22Rv1 (cell line): ENCODE data around the gene TIMM44.

Experiments
- H3K27ac ChIP-seq: fragments of 450-650 bp; 2 replicates; pipeline ENCODE4 v1.5.1; 2017
- ZFX ChIP-seq: fragments of 450-650 bp; IDR thresholded peaks from 2 replicates; pipeline ENCODE4 v1.6.1; 2017; ENCODE audit warnings: antibody characterized with exemption, borderline replicate concordance
- TF ChIP-seq, protein P1 (sequence below): fragments of 450-650 bp; IDR thresholded peaks from 2 replicates; pipeline ENCODE4 v1.5.1; 2017; ENCODE audit warnings: mild to moderate bottlenecking

The TIMM44 gene

DNA sequence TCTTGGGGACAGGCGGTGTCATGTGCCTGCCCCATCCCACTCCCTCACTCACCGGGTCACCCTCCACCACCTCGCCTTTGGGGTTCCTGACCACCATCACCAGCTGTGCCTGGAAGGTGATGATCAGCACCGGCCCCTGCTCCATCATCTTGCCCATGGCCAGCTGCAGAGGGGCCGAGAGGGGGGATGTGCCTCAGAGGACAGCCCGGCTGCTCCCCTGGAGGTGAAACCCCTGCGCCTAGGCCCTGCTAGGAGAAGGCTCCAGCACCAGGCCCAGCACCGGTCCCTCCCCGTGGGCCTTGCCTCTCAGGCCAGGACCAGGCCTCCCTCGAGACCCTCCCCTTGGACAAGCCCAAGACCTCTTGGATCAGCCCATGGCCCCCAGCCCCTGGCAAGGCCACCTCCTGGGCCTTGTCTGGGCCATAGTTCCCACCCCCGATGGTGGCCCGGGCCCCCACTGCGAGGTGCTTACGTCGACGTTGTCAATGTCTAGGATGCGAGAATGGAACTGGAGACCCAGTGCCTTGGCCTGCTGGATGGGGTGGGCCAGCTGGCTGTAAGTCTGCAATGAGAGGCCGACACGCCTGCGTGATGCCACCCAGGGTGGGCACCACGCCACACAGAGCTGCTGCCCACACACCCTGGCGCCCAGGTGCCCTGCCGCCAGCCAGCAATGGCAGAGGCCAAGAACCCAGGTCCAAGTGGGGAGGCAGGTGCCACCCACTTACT lies 15.7 kb downstream of the TIMM44 start:
- TF ChIP-seq, protein P1, sequence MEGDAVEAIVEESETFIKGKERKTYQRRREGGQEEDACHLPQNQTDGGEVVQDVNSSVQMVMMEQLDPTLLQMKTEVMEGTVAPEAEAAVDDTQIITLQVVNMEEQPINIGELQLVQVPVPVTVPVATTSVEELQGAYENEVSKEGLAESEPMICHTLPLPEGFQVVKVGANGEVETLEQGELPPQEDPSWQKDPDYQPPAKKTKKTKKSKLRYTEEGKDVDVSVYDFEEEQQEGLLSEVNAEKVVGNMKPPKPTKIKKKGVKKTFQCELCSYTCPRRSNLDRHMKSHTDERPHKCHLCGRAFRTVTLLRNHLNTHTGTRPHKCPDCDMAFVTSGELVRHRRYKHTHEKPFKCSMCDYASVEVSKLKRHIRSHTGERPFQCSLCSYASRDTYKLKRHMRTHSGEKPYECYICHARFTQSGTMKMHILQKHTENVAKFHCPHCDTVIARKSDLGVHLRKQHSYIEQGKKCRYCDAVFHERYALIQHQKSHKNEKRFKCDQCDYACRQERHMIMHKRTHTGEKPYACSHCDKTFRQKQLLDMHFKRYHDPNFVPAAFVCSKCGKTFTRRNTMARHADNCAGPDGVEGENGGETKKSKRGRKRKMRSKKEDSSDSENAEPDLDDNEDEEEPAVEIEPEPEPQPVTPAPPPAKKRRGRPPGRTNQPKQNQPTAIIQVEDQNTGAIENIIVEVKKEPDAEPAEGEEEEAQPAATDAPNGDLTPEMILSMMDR: no peak
- TF ChIP-seq ZFX: no peak
- H3K27ac ChIP-seq: peak overlapping the region; percentile 97

DNA sequence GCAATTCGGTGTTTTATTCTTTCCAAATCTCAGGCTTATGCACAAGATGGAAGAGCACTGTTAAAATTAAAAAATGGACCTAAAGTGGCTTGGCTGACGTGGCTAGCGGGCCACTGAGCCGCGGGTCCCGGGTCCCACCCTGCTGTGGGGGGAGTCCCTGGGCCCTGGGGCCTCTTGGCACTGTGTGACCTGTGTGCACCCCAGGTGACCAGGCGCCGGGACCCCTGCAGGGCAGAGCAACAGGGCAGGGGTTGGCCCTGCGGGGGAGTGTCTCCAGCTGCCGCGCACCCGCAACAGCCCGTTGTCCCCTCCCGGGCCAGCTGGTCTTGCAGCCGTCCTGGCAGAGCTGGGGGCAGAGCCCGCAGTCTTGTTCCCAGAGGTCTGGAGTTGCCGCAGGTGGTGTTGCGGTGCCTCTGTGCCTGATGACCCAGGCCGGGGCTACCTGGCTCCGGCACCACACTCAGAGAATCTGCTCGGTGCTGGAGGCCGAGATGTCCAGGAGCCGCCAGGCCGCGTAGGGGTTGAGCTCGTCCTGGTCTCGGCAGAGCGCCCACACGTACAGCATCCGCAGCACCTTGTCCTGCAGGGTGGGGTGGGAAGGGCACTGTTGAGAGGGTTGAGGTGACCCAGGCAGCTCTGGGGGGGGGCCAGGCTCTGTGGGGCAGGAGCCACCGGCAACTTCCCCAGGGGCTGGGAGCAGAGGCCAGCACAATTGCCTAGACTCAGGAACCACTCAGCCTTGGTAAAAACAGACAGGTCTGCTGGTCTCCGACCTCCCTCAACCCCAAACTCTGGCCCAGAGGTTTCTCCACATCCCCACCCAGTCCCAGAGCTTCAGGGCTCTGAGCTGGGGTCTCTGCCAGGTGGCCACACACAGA lies 16.5 kb downstream of the TIMM44 start:
- peak overlapping the region; percentile 97 for H3K27ac ChIP-seq

DNA sequence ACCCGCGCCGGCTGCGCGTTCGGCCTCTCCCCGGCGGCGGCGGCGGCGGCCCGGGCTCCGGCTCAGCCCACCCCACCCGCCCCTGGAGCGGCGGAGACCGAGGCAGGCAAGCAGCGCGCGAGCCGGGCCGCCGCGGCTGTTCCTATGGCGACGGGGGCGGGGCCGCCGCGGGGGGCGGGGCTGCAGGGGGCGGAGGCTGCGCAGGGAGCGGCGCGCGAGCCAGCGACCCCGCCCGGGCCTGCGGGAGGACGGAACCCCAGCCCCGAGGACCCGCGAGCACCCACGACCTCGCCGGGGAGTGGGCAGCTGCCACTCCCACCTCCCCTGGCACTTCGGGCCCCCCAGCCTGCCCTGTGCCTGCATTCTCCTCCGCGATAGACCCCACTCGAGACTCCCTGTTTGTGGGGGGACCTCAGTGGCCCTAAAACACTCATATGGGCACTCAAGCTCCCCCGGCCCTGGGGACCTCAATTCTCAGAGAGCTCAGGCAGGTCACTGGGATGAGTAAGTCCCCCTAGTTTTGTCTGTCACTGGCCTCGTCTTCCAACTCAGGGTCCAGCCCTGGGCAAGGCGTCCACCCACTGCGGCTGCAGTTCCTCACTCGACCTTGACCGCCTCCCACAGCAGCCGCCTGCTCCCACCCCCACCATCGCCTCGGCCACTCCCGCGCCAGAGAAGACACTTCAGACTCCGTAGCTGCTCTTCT lies 17.3 kb downstream of the TIMM44 start, which contains the start of gene CTXN1:
TSS of gene CTXN1 (minus strand) at position 115 of the 706 bp plus-strand sequence. CDS start 597 bp downstream, outside the sequence.
- H3K27ac ChIP-seq: peak within 1 kb of the TSS; percentile 97
- TF ChIP-seq, protein P1: no peak

More for the DNA sequence above, 16.5 kb downstream of the TIMM44 start:
- TF ChIP-seq ZFX: no peak
- TF ChIP-seq, protein P1: no peak

DNA sequence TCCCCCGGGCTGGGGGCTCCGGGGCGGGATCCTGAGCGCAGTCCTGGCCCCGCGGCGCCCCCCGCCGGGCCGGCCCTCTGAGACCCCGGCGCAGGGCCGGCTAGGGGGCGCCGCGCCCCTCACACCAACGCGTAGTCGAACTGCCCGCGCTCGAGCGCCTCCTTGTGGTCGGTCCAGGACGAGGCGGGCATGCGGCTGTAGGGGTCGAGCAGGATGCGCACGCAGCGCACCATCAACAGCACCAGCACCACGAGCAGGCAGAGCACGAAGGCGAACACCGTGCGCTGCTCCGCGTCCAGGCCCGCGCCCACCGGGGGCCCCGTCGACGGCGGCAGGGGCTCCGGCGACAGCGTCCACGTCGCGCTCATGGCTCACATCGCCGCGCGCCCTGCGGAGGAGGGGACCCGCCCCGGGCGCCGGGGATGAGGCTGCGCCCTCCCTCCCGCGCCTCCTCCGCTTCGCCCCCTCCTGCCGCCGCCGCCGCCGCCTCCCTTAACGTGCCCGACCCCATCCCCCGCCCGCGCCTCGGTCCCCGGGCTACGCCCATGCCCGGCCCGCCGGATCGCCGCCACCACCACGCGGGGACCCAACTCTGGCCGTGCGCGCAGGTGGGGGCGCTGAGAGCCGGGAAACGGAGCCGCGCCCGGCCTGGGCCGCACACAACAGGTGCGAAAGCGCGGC lies 18.2 kb downstream of the TIMM44 start:
- H3K27ac ChIP-seq: peak overlapping the region; percentile 97
- TF ChIP-seq, protein P1: peak; percentile 96
- no peak for TF ChIP-seq ZFX

DNA sequence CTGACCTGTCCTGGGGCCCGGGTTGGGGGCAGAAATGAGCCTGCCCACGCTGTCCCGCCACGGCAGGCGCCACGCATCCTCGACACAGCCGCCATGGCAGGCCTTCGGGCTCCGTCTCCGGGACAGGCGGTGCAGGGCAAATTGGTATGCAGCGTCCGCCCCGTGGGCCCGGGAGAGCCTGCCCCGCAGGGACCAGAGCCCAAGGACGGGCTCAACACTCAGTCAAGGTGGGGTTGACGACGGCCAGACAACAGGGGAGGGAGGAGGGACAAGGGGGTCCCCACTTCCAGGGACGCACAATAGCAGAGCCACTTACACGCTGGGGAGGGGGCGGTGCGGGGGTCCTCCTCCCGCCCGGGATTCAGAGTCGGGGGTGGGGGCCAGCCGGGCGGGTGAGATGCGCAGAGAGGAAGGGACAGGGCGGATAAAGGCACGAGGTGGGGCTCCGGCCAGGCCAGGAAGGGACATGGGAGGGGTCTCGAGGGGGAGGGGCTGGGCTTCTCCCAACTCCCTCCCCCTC lies 18.8 kb downstream of the TIMM44 start:
- TF ChIP-seq, protein P1: no peak
- TF ChIP-seq ZFX: no peak
- H3K27ac ChIP-seq: peak overlapping the region; percentile 97

DNA sequence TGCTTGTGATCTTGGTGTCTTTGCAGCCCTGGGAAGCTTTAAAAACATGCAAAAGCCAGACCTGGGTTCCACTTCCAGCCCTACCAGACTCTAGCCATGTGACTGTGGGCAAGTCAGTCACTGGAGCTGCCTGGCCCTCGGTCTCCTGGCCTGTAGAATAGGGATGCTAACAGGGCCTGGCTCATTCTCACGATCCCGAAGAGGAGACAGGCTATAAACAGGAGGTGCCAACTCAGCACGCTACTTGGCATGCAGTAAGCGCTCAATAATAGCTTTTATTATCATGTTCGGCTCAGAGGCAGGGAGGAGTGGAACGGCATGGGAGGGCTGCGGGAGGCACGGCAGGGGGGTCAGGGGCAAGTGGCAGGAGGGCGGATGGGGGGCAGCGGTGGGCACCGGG lies 19.2 kb downstream of the TIMM44 start:
- TF ChIP-seq ZFX: no peak
- TF ChIP-seq, protein P1: no peak
- peak overlapping the region; percentile 97 for H3K27ac ChIP-seq
